ENCODE data around the gene LIFR.

LIFR gene

GRCh38 chr5:38465702-38466423 is 90.6 kb downstream of the LIFR start:
- no peak for DNase-seq (ENCODE audit: low spot score)

- no peak for DNase-seq (ENCODE audit: low spot score)
These were observed 91.4 kb downstream of the LIFR start for GRCh38 chr5:38465061-38465460.

- DNase-seq (ENCODE audit: low spot score) = no peak
These were observed 92.6 kb downstream of the LIFR start for GRCh38 chr5:38463634-38464521.

GRCh38 chr5:38462976-38463633 is 93.3 kb downstream of the LIFR start:
- no peak for DNase-seq (ENCODE audit: low spot score)

- no peak for DNase-seq (ENCODE audit: low spot score)
These were observed 98.3 kb downstream of the LIFR start for GRCh38 chr5:38458174-38458573.

- no peak for DNase-seq (ENCODE audit: low spot score)
These were observed 99.6 kb downstream of the LIFR start for GRCh38 chr5:38456657-38457399.

GRCh38 chr5:38455796-38456330 is 100.6 kb downstream of the LIFR start:
- no peak for DNase-seq (ENCODE audit: low spot score)

GRCh38 chr5:38453921-38454320 is 102.5 kb downstream of the LIFR start:
- no peak for DNase-seq (ENCODE audit: low spot score)

GRCh38 chr5:38453506-38453905 is 102.9 kb downstream of the LIFR start:
- DNase-seq (ENCODE audit: low spot score) = peak; percentile 48

GRCh38 chr5:38452201-38452600 is 104.2 kb downstream of the LIFR start:
- DNase-seq (ENCODE audit: low spot score) = no peak

GRCh38 chr5:38451074-38451725 is 105.2 kb downstream of the LIFR start:
- no peak for DNase-seq (ENCODE audit: low spot score)

- DNase-seq (ENCODE audit: low spot score) = no peak
These were observed 105.8 kb downstream of the LIFR start for GRCh38 chr5:38450627-38451026.

- no peak for DNase-seq (ENCODE audit: low spot score)
These were observed 107.7 kb downstream of the LIFR start for GRCh38 chr5:38448568-38449350.

- no peak for DNase-seq (ENCODE audit: low spot score)
These were observed 108.7 kb downstream of the LIFR start for GRCh38 chr5:38447786-38448185.

- no peak for DNase-seq (ENCODE audit: low spot score)
These were observed 109.4 kb downstream of the LIFR start for GRCh38 chr5:38447056-38447455.

- no peak for DNase-seq (ENCODE audit: low spot score)
These were observed 110.4 kb downstream of the LIFR start for GRCh38 chr5:38446029-38446522.

- DNase-seq (ENCODE audit: low spot score) = no peak
These were observed 110.9 kb downstream of the LIFR start for GRCh38 chr5:38445374-38446028.

GRCh38 chr5:38443390-38443789 is 113.1 kb downstream of the LIFR start:
- DNase-seq (ENCODE audit: low spot score) = no peak

GRCh38 chr5:38442247-38442573 is 114.2 kb downstream of the LIFR start:
- DNase-seq (ENCODE audit: low spot score) = no peak
